B cell (primary cell): ENCODE results near the gene XNDC1N. TPM values are rescaled to one million over a fixed set of nuclear protein-coding genes. Genes with fewer than 3 reads are reported as not detected.

Source experiments
- ATAC-seq: fragments of 200-7000 bp; cut with Tn5 transposase; one replicate; pipeline ENCODE4 v1.10.0; 2021; ENCODE audit warnings: low read depth, mild to moderate bottlenecking, moderate number of reproducible peaks, moderate library complexity
- CTCF ChIA-PET: fragments of 350-600 bp; sonication (Branson Sonifier 250); formaldehyde crosslinking; loops from one replicate; lab custom pipeline; 2021; ENCODE audit warnings: antibody characterized with exemption, inconsistent platforms; lab: Charles Lee
- POLR2A ChIA-PET: fragments of 350-600 bp; sonication (Branson Sonifier 250); formaldehyde crosslinking; loops from one replicate; lab custom pipeline; 2021; ENCODE audit warnings: antibody characterized with exemption; lab: Charles Lee
- DNase-seq: peaks from one replicate; pipeline ENCODE4 v3.0.0; 2013
- H2AFZ ChIP-seq: 2 replicates; pipeline ENCODE4 v1.6.1; 2012; ENCODE audit warnings: mild to moderate bottlenecking, low read depth, low read length; ENCODE audit not compliant: insufficient read depth, poor library complexity, severe bottlenecking
- H3K27ac ChIP-seq, 2 donors: 1 replicate in 1 of 2; 2 replicates in 1 of 2; pipeline ENCODE4 v1.5.1; 2012 to 2013; ENCODE audit warnings: low read length in 2 of 2, mild to moderate bottlenecking in 2 of 2, moderate library complexity in 1 of 2
- H3K27me3 ChIP-seq, 4 experiments: fragments of 200-600 bp in 1 of 4; sonication (generic) in 1 of 4; replicated peaks in 1 of 4; 1 replicate in 2 of 4; 2 replicates in 2 of 4; pipeline versions ENCODE4 v1.6.1 to v1.7.0; 2013 to 2016; ENCODE audit warnings: low read length in 3 of 4, mild to moderate bottlenecking in 2 of 4, mixed read lengths in 1 of 4, moderate library complexity in 1 of 4; ENCODE audit not compliant: insufficient read depth in 4 of 4, control insufficient read depth in 3 of 4; ENCODE audit errors: control extremely low read depth in 1 of 4
- H3K36me3 ChIP-seq, 2 experiments: replicated peaks in 1 of 2; 1 replicate in 1 of 2; 2 replicates in 1 of 2; pipeline versions ENCODE4 v1.6.1 to v1.7.1; 2013; ENCODE audit warnings: low read length in 1 of 2; ENCODE audit not compliant: insufficient read depth in 2 of 2, control insufficient read depth in 1 of 2; ENCODE audit errors: control extremely low read depth in 1 of 2, extremely low read depth in 1 of 2
- H3K4me1 ChIP-seq, 2 donors: fragments of 200-600 bp in 1 of 2; sonication (generic) in 1 of 2; 1 replicate in 1 of 2; 2 replicates in 1 of 2; pipeline versions ENCODE4 v1.5.1 to v1.6.1; 2013 to 2017; ENCODE audit warnings: low read length in 2 of 2; ENCODE audit not compliant: control insufficient read depth in 2 of 2, insufficient read depth in 2 of 2
- H3K4me2 ChIP-seq: replicated peaks from 2 replicates; pipeline ENCODE3; 2012; ENCODE audit warnings: mild to moderate bottlenecking, low read depth, low read length; ENCODE audit not compliant: poor library complexity, severe bottlenecking
- H3K4me3 ChIP-seq, 5 experiments: fragments of 200-600 bp in 1 of 5; sonication (generic) in 1 of 5; 1 replicate in 3 of 5; 2 replicates in 2 of 5; pipeline versions ENCODE4 v1.5.1 to v1.7.0; 2011 to 2016; ENCODE audit warnings: low read length in 4 of 5, mild to moderate bottlenecking in 4 of 5, low read depth in 2 of 5, control low read depth in 1 of 5, moderate library complexity in 1 of 5; ENCODE audit not compliant: insufficient read depth in 1 of 5; ENCODE audit errors: control extremely low read depth in 1 of 5, extremely low read depth in 1 of 5
- H3K79me2 ChIP-seq: fragments of 200-600 bp; sonication (generic); one replicate; pipeline ENCODE4 v1.6.0; 2016; ENCODE audit warnings: low read length; ENCODE audit not compliant: control insufficient read depth, insufficient read depth
- H3K9ac ChIP-seq: fragments of 200-600 bp; sonication (generic); 2 replicates; pipeline ENCODE4 v1.6.1; 2017; ENCODE audit warnings: mild to moderate bottlenecking, low read length, moderate library complexity
- H3K9me3 ChIP-seq, 3 donors: one replicate each; pipeline versions ENCODE4 v1.6.1 to v1.7.1; 2013; ENCODE audit warnings: low read length in 2 of 3; ENCODE audit not compliant: control insufficient read depth in 2 of 3, insufficient read depth in 1 of 3; ENCODE audit errors: control extremely low read depth in 1 of 3
- H4K20me1 ChIP-seq: 2 replicates; pipeline ENCODE4 v1.6.0; 2012; ENCODE audit warnings: mild to moderate bottlenecking, low read length; ENCODE audit not compliant: insufficient read depth, control insufficient read depth, poor library complexity, severe bottlenecking
- H3K27ac Mint-ChIP-seq: one replicate; pipeline ENCODE4 v1.8.0; 2021; ENCODE audit warnings: mixed read lengths
- H3K27me3 Mint-ChIP-seq: one replicate; pipeline ENCODE4 v1.8.0; 2021; ENCODE audit warnings: mixed read lengths
- H3K4me1 Mint-ChIP-seq: one replicate; pipeline ENCODE4 v1.8.0; 2021; ENCODE audit warnings: mixed read lengths
- H3K4me3 Mint-ChIP-seq: one replicate; pipeline ENCODE4 v1.8.0; 2021; ENCODE audit warnings: mixed read lengths
- H3K9me3 Mint-ChIP-seq: one replicate; pipeline ENCODE4 v1.8.0; 2022; ENCODE audit warnings: mixed read lengths; ENCODE audit not compliant: insufficient read depth
- EZH2 ChIP-seq: IDR thresholded peaks from 2 replicates; pipeline ENCODE4 v1.6.1; 2012; ENCODE audit warnings: borderline replicate concordance, low read depth, mild to moderate bottlenecking, moderate library complexity, low read length; ENCODE audit not compliant: insufficient read depth, poor library complexity, severe bottlenecking
- WGBS: methylation state at CpG from one replicate; pipeline ENCODE4 v1.1.5; 2013; ENCODE audit warnings: missing lambda C conversion rate; ENCODE audit not compliant: insufficient coverage; 5-methylcytosine and 5-hydroxymethylcytosine counted together
- intact Hi-C: fragments of 100-400 bp; cut with micrococcal nuclease; formaldehyde crosslinking; loops from one replicate; pipeline ENCODE4 v1.10.0; 2022
- polyA plus RNA-seq: library from polyadenylated mRNA; depleted of rRNA; stranded (reverse); fragments of >200 nt; gene quantifications from 2 replicates; pipeline ENCODE4 v1.2.3, GENCODE V29; 2012
- total RNA-seq, 2 donors: library from RNA; stranded (reverse); fragments of 120-200 nt in 1 of 2; gene quantifications; 1 replicate in 1 of 2; 2 replicates in 1 of 2; pipeline versions ENCODE4 v1.2.3 to v1.2.4, GENCODE V29; 2013 to 2022
- TF ChIP-seq, protein P1 (sequence below): fragments of 200-600 bp; IDR thresholded peaks from one replicate; pipeline ENCODE4 v1.8.0; 2022; ENCODE audit warnings: antibody characterized with exemption, mild to moderate bottlenecking

Gene XNDC1N
- total and polyA plus RNA-seq, 2 donors (not counting 1 experiment from before 2014, with no cell fraction given) = 5.8 to 34.2 TPM

DNA sequence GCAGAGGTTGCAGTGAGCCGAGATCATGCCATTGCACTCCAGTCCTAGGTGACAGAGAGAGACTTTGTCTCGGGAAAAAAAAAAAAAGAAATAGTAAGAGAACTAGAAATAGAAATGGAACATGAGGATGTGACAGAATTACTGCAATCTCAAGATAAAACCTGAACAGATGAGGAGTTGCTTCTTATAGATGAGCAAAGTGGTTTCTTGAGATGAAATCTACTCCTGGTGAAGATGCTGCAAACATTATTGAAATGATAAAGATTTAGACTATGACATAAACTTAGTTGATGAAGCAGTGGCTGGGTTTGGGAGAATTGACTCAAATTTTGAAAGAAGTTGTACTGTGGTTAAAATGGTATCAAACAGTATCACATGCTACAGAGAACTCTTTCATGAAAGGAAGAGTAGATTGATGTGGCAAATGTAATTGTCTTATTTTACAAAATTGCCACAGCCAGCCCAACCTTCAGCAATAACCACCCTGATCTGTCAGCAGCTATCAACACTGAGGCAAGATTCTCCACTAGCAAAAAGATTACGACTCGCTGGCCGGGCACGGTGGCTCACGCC is 13.7 kb downstream of the XNDC1N start:
- H3K4me1 ChIP-seq = no peaks in the 10 kb centered on the region
- H3K79me2 ChIP-seq = no peaks in the 10 kb centered on the region
- no peak overlapping the region for H3K27ac ChIP-seq
- H3K9me3 Mint-ChIP-seq = no peaks in the 10 kb centered on the region
- no peak overlapping the region for H2AFZ ChIP-seq
- no peak overlapping the region for H3K9ac ChIP-seq
- TF ChIP-seq EZH2 = no peak
- TF ChIP-seq, protein P1, sequence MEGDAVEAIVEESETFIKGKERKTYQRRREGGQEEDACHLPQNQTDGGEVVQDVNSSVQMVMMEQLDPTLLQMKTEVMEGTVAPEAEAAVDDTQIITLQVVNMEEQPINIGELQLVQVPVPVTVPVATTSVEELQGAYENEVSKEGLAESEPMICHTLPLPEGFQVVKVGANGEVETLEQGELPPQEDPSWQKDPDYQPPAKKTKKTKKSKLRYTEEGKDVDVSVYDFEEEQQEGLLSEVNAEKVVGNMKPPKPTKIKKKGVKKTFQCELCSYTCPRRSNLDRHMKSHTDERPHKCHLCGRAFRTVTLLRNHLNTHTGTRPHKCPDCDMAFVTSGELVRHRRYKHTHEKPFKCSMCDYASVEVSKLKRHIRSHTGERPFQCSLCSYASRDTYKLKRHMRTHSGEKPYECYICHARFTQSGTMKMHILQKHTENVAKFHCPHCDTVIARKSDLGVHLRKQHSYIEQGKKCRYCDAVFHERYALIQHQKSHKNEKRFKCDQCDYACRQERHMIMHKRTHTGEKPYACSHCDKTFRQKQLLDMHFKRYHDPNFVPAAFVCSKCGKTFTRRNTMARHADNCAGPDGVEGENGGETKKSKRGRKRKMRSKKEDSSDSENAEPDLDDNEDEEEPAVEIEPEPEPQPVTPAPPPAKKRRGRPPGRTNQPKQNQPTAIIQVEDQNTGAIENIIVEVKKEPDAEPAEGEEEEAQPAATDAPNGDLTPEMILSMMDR = no peak
- H3K27me3 Mint-ChIP-seq = no peaks in the 10 kb centered on the region
- H3K27ac Mint-ChIP-seq = no peak overlapping the region
- intact Hi-C loops = no loop called here
- CTCF ChIA-PET = no interaction called here
- no peak overlapping the region for H3K4me2 ChIP-seq
- no peaks in the 10 kb centered on the region for H3K27me3 ChIP-seq
- no peak for ATAC-seq
- no peak for DNase-seq
- no peaks in the 10 kb centered on the region for H4K20me1 ChIP-seq
- H3K4me3 Mint-ChIP-seq = no peak overlapping the region
- H3K36me3 ChIP-seq = peaks cover 11 to 41% of the 10 kb centered on the region in 2 experiments
- WGBS = 94% methylated on average over 6 of the region's 7 CpGs
- POLR2A ChIA-PET = no interaction called here
- no peaks in the 10 kb centered on the region for H3K9me3 ChIP-seq
- H3K4me3 ChIP-seq = no peak overlapping the region
- peaks cover 3% of the 10 kb centered on the region for H3K4me1 Mint-ChIP-seq

DNA sequence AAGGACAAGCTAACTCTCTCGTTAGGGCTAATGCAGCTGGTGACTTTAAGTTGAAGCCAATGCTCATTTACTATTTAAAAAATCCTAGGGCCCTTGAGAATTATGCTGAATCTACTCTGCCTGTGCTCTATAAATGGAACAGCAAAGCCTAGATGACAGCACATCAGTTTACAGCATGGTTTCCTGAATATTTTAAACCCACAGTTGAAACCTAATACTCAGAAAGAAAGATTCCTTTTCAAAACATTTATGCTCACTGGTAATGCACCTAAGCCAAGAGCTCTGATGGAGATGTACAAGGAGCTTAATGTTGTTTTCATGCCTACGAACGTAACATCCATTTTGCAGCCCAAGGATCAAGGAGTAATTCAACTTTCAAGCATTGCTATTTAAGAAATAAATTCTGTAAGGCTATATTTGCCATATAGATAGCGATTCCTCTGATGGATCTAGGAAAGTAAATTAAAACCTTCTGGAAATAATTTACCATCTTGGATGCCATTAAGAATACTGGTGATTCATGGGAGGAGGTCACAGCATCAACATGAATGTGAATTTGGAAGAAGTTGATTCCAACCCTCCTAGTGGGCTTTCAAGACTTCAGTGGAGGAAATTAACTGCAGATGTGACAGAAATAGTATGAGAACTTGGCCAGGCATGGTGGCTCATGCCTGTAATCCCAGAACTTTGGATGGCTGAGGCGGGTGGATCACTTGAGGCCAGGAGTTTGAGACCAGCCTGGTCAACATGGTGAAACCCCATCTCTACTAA is 14.5 kb downstream of the XNDC1N start:
- 100% methylated on average over 1 of the region's 5 CpGs for WGBS
- POLR2A ChIA-PET = interaction anchor here (0.7 kb wide), 1 partner anchor 98 kb away, joined by 8 read pairs; no protein-coding TSS in a partner anchor

More for the DNA sequence above, 14.5 kb downstream of the XNDC1N start:
- no peak overlapping the region for H3K27ac ChIP-seq
- no peak for ATAC-seq
- CTCF ChIA-PET = no interaction called here
- TF ChIP-seq EZH2 = no peak
- TF ChIP-seq, protein P1 = no peak
- H3K4me3 ChIP-seq = no peak overlapping the region
- intact Hi-C loops = no loop called here
- H3K9ac ChIP-seq = no peak overlapping the region
- H3K27ac Mint-ChIP-seq = no peak overlapping the region
- H3K4me1 Mint-ChIP-seq = peaks cover 3% of the 10 kb centered on the region
- H3K9me3 Mint-ChIP-seq = no peaks in the 10 kb centered on the region
- no peaks in the 10 kb centered on the region for H3K9me3 ChIP-seq
- DNase-seq = no peak
- no peak overlapping the region for H3K4me2 ChIP-seq
- H3K36me3 ChIP-seq = peaks cover 10 to 41% of the 10 kb centered on the region in 2 experiments
- no peaks in the 10 kb centered on the region for H4K20me1 ChIP-seq
- H2AFZ ChIP-seq = no peak overlapping the region
- H3K27me3 Mint-ChIP-seq = no peaks in the 10 kb centered on the region
- no peak overlapping the region for H3K4me3 Mint-ChIP-seq
- H3K79me2 ChIP-seq = no peaks in the 10 kb centered on the region
- H3K27me3 ChIP-seq = no peaks in the 10 kb centered on the region
- no peaks in the 10 kb centered on the region for H3K4me1 ChIP-seq
